ENCODE measurements around the gene RFX6.

The RFX6 gene

GRCh38 chr6:116866281-116866871 lies 10.7 kb upstream of the RFX6 start:
- no peak overlapping the region for H3K27ac ChIP-seq (ENCODE audit: low read depth, low read length)

GRCh38 chr6:116872771-116873170 lies 4.3 kb upstream of the RFX6 start:
- H3K9me2 ChIP-seq (replicated peaks; ENCODE audit: insufficient read depth, low read length) = no peaks in the 10 kb centered on the region
- no peak overlapping the region for H3K9ac ChIP-seq (ENCODE audit: low read length)
- H3K4me3 ChIP-seq (ENCODE audit: insufficient read depth, low read length, poor library complexity, severe bottlenecking) = no peak overlapping the region
- no peak overlapping the region for H2AFZ ChIP-seq (ENCODE audit: low read depth, low read length, severe bottlenecking)
- H3K36me3 ChIP-seq (ENCODE audit: low read length) = no peaks in the 10 kb centered on the region
- no peak overlapping the region for H3K4me2 ChIP-seq (ENCODE audit: low read depth, low read length, poor library complexity, severe bottlenecking)
- no peak overlapping the region for H3K27ac ChIP-seq (ENCODE audit: low read depth, low read length)
- H3F3A ChIP-seq (ENCODE audit: insufficient read depth) = no peaks in the 10 kb centered on the region
- no peaks in the 10 kb centered on the region for H3K79me2 ChIP-seq (ENCODE audit: insufficient read depth, low read length)
- no peaks in the 10 kb centered on the region; the same call in 1 of the 2 replicates for H3K27me3 ChIP-seq (ENCODE audit: low read length)
- no peaks in the 10 kb centered on the region for H3K9me3 ChIP-seq (ENCODE audit: insufficient read depth, low read length)
- TF ChIP-seq CTCF (IDR thresholded peaks at IDR 0.05; ENCODE audit: insufficient read depth, low read length, poor library complexity, severe bottlenecking) (no peak), EZH2phosphoT487 (conservative IDR thresholded peaks at IDR 0.05; ENCODE audit: low read length) (no peak)
- H4K20me1 ChIP-seq (ENCODE audit: low read depth, low read length) = no peaks in the 10 kb centered on the region

More at GRCh38 chr6:116866281-116866871, 10.7 kb upstream of the RFX6 start:
- H3K9me3 ChIP-seq (ENCODE audit: insufficient read depth, low read length) = no peaks in the 10 kb centered on the region
- no peaks in the 10 kb centered on the region for H3K9me2 ChIP-seq (replicated peaks; ENCODE audit: insufficient read depth, low read length)
- H3K27me3 ChIP-seq (ENCODE audit: low read length) = no peaks in the 10 kb centered on the region; the same call in 1 of the 2 replicates
- no peak overlapping the region for H3K9ac ChIP-seq (ENCODE audit: low read length)
- no peak overlapping the region for H3K4me2 ChIP-seq (ENCODE audit: low read depth, low read length, poor library complexity, severe bottlenecking)
- H3F3A ChIP-seq (ENCODE audit: insufficient read depth) = no peaks in the 10 kb centered on the region
- no peak for TF ChIP-seq CTCF (IDR thresholded peaks at IDR 0.05; ENCODE audit: insufficient read depth, low read length, poor library complexity, severe bottlenecking)
- no peak for TF ChIP-seq EZH2phosphoT487 (conservative IDR thresholded peaks at IDR 0.05; ENCODE audit: low read length)
- no peak overlapping the region for H2AFZ ChIP-seq (ENCODE audit: low read depth, low read length, severe bottlenecking)
- no peaks in the 10 kb centered on the region for H3K79me2 ChIP-seq (ENCODE audit: insufficient read depth, low read length)
- H3K4me3 ChIP-seq (ENCODE audit: insufficient read depth, low read length, poor library complexity, severe bottlenecking) = no peak overlapping the region
- H4K20me1 ChIP-seq (ENCODE audit: low read depth, low read length) = no peaks in the 10 kb centered on the region
- no peaks in the 10 kb centered on the region for H3K36me3 ChIP-seq (ENCODE audit: low read length)

GRCh38 chr6:116876107-116876506 lies 935 bp upstream of the RFX6 start:
- Histone ChIP-seq H3K9me2 (replicated peaks; ENCODE audit: insufficient read depth, low read length) (no peaks in the 10 kb centered on the region), H3K9me3 (ENCODE audit: insufficient read depth, low read length) (no peaks in the 10 kb centered on the region), H2AFZ (ENCODE audit: low read depth, low read length, severe bottlenecking) (no peak overlapping the region), H4K20me1 (ENCODE audit: low read depth, low read length) (no peaks in the 10 kb centered on the region), H3K27ac (ENCODE audit: low read depth, low read length) (no peak overlapping the region), H3K4me3 (ENCODE audit: insufficient read depth, low read length, poor library complexity, severe bottlenecking) (no peak overlapping the region), H3K79me2 (ENCODE audit: insufficient read depth, low read length) (no peaks in the 10 kb centered on the region), H3K36me3 (ENCODE audit: low read length) (no peaks in the 10 kb centered on the region), H3K27me3 (ENCODE audit: low read length) (no peaks in the 10 kb centered on the region), H3K9ac (ENCODE audit: low read length) (no peak overlapping the region), H3K4me2 (ENCODE audit: low read depth, low read length, poor library complexity, severe bottlenecking) (no peak overlapping the region), H3F3A (ENCODE audit: insufficient read depth) (no peaks in the 10 kb centered on the region)
- TF ChIP-seq CTCF (IDR thresholded peaks at IDR 0.05; ENCODE audit: insufficient read depth, low read length, poor library complexity, severe bottlenecking) = no peak

Measured in SU-DHL-6 (cell line).